ENCODE results near the gene NF1.
"Not testable (repeated sequence)": the region's sequence is repeated elsewhere in the genome, so short reads cannot be mapped to it uniquely, and the experiment has no call there.

NF1 gene

DNA sequence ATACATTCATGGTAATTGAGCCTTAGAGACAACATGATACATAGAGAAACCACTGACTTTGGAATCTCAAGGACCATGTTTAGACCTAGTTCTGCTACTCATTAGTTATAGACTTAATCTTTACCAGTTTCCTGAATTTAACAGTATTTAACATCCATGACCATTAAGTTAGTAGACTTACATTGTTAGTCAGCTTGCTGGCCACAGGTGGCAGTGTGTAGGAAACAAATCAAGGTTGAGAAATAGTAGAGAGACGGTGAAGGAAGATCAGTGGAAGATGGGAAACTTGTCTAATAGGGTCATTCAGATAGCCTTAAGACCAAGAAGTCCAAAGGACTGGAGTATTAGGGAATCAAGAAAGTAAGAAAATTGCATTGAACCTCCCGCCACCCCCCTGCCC is 171.3 kb downstream of the NF1 start:
- DNase-seq = peak; percentile 35

DNA sequence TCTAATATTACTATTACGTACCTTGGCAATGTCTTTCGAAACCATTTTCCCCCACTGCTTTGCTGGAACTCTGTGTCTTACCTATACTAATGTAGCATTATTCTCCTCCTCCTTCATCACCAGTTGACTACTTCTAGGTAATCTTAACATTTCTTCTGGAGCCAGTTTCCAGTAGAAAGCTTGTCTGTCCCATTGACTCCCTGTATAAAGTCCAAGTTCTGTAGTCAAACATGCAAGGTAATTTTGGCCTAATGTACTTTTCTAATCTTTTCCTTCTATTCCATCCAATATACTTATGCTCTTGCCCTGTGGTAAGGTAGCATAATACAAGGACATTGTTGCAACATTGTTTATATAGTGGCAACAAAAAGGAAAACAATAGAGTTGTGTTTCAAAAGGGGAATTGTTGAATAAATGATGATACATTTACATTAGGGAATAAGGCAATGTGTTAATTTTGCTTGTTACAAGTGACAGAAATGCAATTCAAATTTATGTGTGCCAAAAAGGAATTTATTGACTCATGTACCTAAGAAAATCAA is 174.3 kb downstream of the NF1 start:
- DNase-seq = no peak

GRCh38 chr17:31269578-31269983 is 174.8 kb downstream of the NF1 start:
- DNase-seq = no peak

- DNase-seq = no peak
Observed at GRCh38 chr17:31272236-31272635, 177.5 kb downstream of the NF1 start.

- no peak for DNase-seq
Observed at GRCh38 chr17:31272803-31273202, 178.0 kb downstream of the NF1 start.

DNA sequence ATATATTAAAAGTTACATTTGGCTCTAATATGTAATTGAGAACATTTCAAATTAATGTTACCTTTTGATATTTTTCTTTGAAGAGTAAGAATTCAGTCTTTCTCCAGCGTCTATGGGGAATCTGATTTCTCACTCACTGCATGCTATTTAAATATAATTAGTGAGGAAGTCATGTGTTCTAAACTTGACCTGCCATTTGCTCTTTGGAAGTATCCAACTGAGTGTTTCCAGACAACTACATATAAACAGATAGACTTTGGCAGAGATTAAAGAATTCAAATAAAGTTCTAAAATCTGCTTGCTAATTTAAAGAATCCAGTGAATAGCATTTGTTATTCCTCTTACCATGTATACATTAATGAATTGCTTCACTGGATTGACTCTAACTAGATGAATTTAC is 178.7 kb downstream of the NF1 start:
- no peak for DNase-seq

DNA sequence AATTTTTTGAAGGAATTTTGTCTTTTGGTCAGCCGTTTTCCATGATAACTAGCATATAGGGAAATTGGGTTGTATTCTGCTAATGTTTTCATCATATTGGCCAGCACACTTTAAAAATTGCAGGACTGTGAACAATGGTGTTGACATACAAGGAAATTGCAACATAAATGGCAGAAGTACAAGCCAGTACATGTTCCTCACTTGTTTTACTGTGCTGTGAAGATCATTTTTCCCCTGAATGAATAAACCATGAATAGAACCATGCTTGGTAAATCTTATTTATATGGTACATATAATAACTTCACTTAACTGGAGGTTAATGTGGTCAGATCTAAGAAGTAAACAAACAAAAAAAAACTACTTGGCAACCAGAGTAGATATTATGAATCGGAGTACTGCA is 179.5 kb downstream of the NF1 start:
- peak; percentile 61 for DNase-seq

DNA sequence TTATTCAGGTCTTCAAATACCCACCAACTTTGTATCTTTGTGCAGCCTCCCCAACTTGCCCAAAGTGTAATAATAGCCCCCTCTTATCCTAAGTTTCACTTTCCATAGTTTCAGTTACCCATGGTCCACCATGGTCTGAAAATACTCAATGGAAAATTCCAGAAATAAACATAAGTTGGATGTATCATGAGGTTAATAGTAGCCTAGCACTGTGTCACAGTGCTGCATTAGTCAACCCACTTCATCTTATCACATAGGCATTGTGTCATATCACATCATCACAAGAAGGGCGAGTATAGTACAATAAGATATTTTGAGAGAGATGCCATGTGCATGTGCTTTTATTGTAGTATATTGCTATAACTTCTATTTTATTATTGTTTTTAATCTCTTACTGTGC is 180.3 kb downstream of the NF1 start:
- DNase-seq = no peak

DNA sequence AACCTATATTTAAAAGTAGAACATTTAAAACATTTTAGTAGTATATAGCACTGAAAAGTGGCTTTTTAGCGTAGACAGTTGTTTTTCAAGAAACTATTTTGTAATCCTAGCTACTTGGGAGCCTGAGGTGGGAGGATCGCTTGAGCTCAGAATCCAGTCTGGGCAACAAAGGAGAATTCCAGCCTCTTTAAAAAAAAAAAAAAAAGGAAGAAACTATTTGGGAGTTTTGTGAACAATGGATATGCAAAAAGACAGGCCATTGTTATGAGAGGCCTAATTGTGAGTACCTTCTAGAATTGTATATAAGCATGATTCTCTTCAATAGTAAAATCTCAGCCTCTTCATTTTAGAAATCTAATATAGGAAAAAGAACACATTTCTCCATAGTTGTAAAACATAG is 184.6 kb downstream of the NF1 start:
- DNase-seq = no peak

- no peak for DNase-seq
Observed at GRCh38 chr17:31281061-31281460, 186.3 kb downstream of the NF1 start.

DNA sequence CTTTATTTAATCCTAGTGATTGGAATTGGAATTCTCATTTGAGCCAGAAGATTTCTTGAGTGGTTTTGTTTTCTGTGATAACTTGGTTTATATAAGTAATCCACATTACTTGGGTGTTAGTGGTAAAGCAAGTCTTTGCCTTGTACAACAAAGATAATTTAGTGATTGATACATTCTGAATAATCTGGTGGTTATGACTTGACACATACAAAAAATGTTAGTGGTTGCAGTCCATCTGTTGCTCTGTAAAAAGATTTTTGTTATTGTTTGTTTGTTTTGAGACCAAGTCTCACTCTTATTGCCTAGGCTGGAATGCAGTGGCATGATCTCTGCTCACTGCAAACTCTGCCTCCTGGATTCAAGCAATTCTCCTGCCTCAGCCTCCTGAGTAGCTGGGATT is 189.1 kb downstream of the NF1 start:
- no peak for DNase-seq

DNA sequence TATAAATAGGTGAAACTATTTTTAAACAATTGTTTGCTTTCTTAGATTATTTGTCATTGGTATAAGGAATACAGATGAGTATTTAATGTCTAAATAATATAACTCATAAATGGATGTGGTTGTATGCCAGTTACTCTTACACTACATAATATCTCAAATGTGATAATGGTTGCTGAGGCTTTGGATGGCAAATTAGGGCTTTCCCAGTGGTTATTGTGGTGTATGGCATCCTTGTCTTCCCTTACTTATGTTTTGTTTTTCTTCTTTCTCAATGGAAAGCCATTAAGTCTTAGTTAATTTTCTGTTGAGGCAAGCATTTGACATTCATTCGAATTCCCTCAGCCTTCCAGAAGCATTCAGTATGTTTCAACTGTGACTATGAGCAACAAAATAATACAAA is 191.8 kb downstream of the NF1 start:
- no peak for DNase-seq

DNA sequence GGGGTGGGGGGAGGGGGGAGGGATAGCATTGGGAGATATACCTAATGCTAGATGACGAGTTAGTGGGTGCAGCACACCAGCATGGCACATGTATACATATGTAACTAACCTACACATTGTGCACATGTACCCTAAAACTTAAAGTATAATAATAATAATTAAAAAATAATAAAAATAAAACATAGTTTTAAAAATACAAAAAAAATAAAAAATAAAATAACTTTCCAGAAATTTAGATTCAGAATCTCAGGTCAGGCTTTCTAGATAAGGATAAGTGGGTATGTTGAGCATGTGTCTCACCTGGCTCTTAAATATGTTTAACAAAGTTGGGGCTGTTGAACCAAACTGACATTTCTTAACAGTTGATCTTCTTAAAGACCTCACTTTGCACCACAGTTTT is 193.2 kb downstream of the NF1 start:
- not testable (repeated sequence) for DNase-seq

GRCh38 chr17:31289790-31290189 is 195.0 kb downstream of the NF1 start:
- no peak for DNase-seq

GRCh38 chr17:31291820-31292219 is 197.0 kb downstream of the NF1 start:
- no peak for DNase-seq

- DNase-seq = no peak
Observed at GRCh38 chr17:31293581-31293980, 198.8 kb downstream of the NF1 start.

DNA sequence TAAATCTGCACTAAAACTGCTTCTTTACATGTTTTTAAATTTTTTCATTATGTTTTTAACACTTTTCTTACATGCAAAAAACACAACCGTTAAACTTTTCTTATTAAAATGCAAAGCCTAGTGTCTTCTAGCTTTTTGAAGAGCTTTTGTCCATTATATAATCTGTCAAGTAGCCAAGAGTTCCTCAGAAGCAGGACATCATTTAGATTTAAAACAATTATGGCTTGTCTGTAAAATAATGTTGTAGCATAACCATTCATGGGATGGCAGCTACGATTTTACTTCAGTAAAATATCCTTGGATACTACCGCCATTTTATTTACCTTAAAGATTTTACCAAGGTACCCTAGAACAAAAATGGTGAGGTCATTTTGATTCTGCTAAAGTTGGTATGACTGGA is 199.5 kb downstream of the NF1 start:
- no peak for DNase-seq

DNA sequence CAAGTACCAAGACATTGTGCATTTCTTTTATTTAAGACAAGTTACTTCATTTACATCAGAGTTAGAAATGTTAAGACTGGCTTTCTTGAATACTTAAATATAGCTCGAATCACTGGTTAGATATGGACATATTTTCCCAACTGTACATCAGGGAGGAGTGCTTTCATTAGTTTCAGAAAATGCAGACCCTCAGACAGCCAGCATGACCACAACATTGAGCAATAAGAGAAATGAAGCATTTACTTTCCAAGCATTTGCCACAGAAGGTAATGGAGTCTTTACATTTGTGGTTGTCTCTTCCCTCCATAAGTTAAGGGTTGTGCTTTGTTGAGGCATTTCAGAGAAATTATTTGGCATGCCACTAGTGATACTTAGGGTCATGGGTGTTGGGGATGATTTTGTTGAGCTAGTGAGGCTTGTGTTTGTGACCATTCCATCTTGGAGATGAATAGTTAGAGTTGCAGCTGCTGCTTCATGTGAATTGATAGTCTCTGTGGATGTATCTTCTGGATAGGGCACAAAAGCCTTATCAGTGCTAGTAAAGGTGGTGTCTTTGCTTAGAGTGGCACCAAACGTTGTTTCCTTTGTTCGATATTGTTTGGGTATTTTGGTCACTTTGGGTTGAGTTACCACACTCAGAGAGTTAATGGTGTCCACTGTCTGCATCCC is 200.2 kb downstream of the NF1 start:
- no peak for DNase-seq

DNA sequence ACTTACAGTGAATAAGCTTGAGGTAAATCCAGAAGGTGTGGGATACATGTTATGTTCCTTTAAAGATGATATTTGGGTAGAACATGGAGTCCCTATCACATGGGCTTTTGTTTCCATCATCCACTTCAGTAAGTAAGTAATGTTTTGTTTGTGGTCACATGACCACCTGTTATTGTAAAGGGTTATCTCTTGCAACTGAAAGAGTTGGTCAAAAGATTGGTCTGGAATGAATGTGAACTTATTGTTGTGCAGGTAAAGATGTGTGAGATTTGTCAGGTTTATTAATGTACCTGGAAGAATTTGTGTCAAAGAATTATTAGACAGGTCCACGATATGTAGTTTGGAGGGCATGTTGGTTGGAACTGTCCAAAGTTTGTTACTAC is 200.7 kb downstream of the NF1 start:
- no peak for DNase-seq

DNA sequence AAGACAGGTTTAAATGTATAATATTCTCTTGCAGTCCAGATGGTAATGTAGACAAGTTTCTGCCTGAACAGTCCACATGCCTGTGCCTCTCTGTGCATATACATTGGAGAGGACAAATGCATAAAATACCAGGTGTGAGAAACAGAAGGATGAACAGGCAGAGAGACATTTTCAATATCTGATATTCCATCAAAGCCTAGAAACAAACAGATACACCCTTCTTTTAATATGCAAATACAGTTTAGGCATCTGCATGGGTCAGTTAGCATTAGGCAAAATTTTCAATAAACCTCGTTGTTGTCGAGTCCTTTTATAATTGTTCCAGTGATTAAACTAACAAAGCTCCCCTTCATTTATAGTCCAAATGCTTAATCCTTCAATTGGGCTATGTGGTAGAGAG is 201.4 kb downstream of the NF1 start:
- DNase-seq = no peak

DNA sequence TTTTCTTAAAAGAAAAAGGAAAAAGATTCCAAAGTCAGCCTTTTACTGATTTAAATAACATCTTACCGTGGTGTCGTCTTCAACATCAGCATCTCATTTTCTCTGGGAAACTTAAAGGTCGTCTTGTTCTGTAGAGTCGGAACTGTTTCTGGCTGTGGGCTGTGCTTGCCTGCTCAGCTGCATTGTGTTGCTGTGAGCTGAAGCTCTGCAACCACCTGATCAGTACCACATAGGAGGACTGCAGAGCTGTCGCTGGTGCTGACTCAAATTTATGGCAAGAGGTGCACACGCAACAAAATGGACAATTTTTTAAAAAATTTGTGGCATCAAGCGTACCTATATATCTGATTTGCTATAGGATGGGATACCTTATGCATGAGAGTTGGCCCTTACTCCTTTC is 202.3 kb downstream of the NF1 start, which contains the start of gene OMG:
OMG (minus strand) TSS at position 150 of the 400 bp plus-strand sequence. CDS start 908 bp downstream, outside the sequence.
- no peak for DNase-seq

GRCh38 chr17:31299624-31300023 is 204.8 kb downstream of the NF1 start:
- DNase-seq = no peak

DNA sequence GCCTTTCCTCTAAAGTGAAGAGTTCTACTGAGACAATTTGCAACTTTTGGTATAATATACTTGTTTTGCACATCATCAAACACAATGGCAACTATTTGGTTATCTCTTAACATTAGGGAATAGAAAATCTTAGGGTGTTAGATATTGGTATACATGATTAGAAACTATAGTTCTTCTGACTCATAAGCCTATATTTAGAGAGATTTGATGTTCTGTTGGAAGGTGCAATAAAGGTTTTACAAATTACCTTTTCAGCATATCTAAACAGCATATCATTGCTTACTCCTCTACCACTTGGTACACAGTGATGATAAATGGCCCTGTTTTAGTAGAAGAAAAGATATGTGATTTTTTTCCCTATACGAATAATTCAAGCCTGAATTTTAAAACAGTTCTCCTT is 212.9 kb downstream of the NF1 start:
- DNase-seq = no peak

- peak; percentile 51 for DNase-seq
Observed at GRCh38 chr17:31308372-31309334, 213.9 kb downstream of the NF1 start.

All from hematopoietic multipotent progenitor cell treated with erythropoietin and hydrocortisone succinate and interleukin-3 and kit ligand, for 6 days (in vitro differentiated cells).